HepG2 (cell line): ENCODE results near the gene ZER1. TPM values are rescaled to one million over a fixed set of nuclear protein-coding genes. Genes with fewer than 3 reads are reported as not detected.

Source experiments
- CTCF ChIP-seq: sonication (generic); formaldehyde crosslinking; IDR thresholded peaks from 2 replicates; pipeline ENCODE4 v1.5.0; 2020; ENCODE audit warnings: mild to moderate bottlenecking, missing genetic modification reagents, moderate library complexity
- HCFC1 ChIP-seq: fragments of 150-350 bp; IDR thresholded peaks from 2 replicates; pipeline ENCODE4 v1.6.1; 2014; ENCODE audit warnings: low read depth, low read length
- HNRNPLL ChIP-seq: fragments of 200-400 bp; formaldehyde crosslinking; IDR thresholded peaks from 2 replicates; pipeline ENCODE4 v1.6.1; 2017; ENCODE audit warnings: mild to moderate bottlenecking, low read depth, low read length; ENCODE audit not compliant: poor library complexity, severe bottlenecking
- HOXA5 ChIP-seq: sonication (generic); formaldehyde crosslinking; IDR thresholded peaks from 2 replicates; pipeline ENCODE4 v1.4.0; 2020; ENCODE audit warnings: missing genetic modification reagents
- NCOA1 ChIP-seq: sonication (generic); formaldehyde crosslinking; IDR thresholded peaks from 2 replicates; pipeline ENCODE4 v1.9.0; 2021; ENCODE audit warnings: missing genetic modification reagents
- NCOR1 ChIP-seq: fragments of 200-600 bp; sonication (generic); IDR thresholded peaks from 2 replicates; pipeline ENCODE4 v1.7.0; 2017; ENCODE audit warnings: antibody characterized with exemption, low read length, borderline replicate concordance
- NR3C1 ChIP-seq: sonication (generic); formaldehyde crosslinking; IDR thresholded peaks from 2 replicates; pipeline ENCODE4 v1.4.0; 2020; ENCODE audit warnings: missing genetic modification reagents
- POLR2G ChIP-seq: fragments of 200-400 bp; formaldehyde crosslinking; IDR thresholded peaks from 2 replicates; pipeline ENCODE4 v1.6.1; 2018; ENCODE audit warnings: mild to moderate bottlenecking, low read depth, low read length, moderate library complexity
- REPIN1 ChIP-seq: sonication (generic); formaldehyde crosslinking; IDR thresholded peaks from 2 replicates; pipeline ENCODE4 v1.8.0; 2022; ENCODE audit warnings: missing genetic modification reagents, low read depth, mild to moderate bottlenecking, borderline replicate concordance
- SMAD9 ChIP-seq: sonication (generic); formaldehyde crosslinking; IDR thresholded peaks from 2 replicates; pipeline ENCODE4 v1.5.1; 2020; ENCODE audit warnings: mild to moderate bottlenecking, missing genetic modification reagents
- TEF ChIP-seq: sonication (generic); formaldehyde crosslinking; IDR thresholded peaks from 2 replicates; pipeline ENCODE4 v1.5.0; 2020; ENCODE audit warnings: missing genetic modification reagents
- ZNF232 ChIP-seq: sonication (generic); formaldehyde crosslinking; IDR thresholded peaks from 2 replicates; pipeline ENCODE4 v1.4.0; 2020; ENCODE audit warnings: missing genetic modification reagents, borderline replicate concordance
- ZSCAN12 ChIP-seq: sonication (generic); formaldehyde crosslinking; IDR thresholded peaks from 2 replicates; pipeline ENCODE4 v1.9.0; 2021; ENCODE audit warnings: mild to moderate bottlenecking, missing genetic modification reagents
- polyA plus RNA-seq, 8 experiments: library from polyadenylated mRNA; depleted of rRNA in 3 of 8; stranded (reverse) in 7 of 8; unstranded in 1 of 8; fragments of >200 nt; fragmentation: Illumina TruSeq in 4 of 8; extraction: Trizol in 4 of 8; gene quantifications; 2 replicates each; pipeline versions ENCODE4 v1.2.1 to v1.2.3, GENCODE V29; 2011 to 2016; ENCODE audit warnings: low read depth in 4 of 8, missing spikeins in 1 of 8, mixed read lengths in 1 of 8; ENCODE audit not compliant: insufficient read depth in 1 of 8
- total RNA-seq, 5 experiments: library from RNA; depleted of rRNA; stranded (reverse); fragments of >200 nt; fragmentation: Illumina TruSeq; extraction: Trizol; gene quantifications; 2 replicates each; pipeline ENCODE4 v1.2.3, GENCODE V29; 2016; ENCODE audit warnings: low read depth in 1 of 5
- TF ChIP-seq, protein P1 (sequence below): sonication (generic); formaldehyde crosslinking; IDR thresholded peaks from 2 replicates; pipeline ENCODE4 v1.4.0; 2020; ENCODE audit warnings: mild to moderate bottlenecking, missing genetic modification reagents
- TF ChIP-seq, protein P2 (sequence below): sonication (generic); formaldehyde crosslinking; IDR thresholded peaks from 2 replicates; pipeline ENCODE4 v1.5.1; 2020; ENCODE audit warnings: missing genetic modification reagents, mild to moderate bottlenecking, borderline replicate concordance
- TF ChIP-seq, protein P3 (sequence below): sonication (generic); formaldehyde crosslinking; IDR thresholded peaks from 2 replicates; pipeline ENCODE4 v1.4.0; 2020; ENCODE audit warnings: mild to moderate bottlenecking, missing genetic modification reagents
- TF ChIP-seq, protein P4 (sequence below): sonication (generic); formaldehyde crosslinking; IDR thresholded peaks from 2 replicates; pipeline ENCODE4 v1.4.0; 2020; ENCODE audit warnings: missing genetic modification reagents, borderline replicate concordance

The ZER1 gene
- total and polyA plus RNA-seq, 2 of the 13 experiments (the other 11 are each of a cell fraction or from before 2014, with no cell fraction given), result 7.7 to 40.0 TPM

DNA sequence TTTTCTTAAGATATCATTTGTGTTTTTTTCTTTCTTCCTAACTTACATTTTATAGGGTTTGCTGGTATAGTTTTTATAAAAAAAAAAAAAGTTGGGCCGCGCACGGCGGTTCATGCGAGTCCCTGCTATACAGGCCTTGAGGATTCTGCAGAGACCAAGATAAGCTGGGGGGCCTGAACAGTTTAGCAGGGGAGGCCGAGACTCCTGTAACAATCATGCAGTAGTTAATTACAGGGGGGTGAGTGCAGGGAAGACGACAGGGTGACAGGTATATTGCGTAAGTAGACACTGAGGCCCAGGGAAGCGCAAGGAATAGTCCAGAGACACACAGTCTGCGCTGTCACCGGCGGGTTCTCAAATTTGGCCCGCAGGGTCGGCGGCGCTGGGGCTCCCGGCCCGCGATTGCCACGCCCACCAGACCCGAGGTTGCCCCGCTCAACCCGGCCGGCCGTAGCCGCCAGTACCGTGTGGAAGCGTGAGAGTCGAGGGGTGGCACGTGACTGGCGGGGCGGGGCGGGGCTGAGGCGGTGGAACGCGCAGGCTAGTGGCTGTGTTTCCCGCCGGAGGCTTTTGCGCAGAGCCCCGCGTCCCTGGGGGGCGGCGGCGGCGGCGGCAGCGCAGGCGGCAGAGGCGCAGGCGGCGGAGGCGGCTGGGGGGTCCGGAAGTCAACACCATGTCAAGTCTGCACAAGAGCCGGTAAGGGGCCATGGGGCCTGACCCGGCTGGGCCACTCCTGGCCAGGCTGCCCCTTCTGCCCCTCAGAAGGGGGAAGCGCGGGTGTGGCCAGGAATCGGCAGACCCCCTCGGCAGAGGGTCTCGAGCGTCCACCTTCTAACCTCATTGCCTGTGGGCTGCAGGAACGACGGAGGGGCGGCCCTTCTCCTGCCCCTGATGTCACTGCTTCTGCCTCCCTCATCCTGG, 15.2 kb upstream of the ZER1 start, which contains the start of gene TBC1D13 (continued):
- TF ChIP-seq, protein P1, sequence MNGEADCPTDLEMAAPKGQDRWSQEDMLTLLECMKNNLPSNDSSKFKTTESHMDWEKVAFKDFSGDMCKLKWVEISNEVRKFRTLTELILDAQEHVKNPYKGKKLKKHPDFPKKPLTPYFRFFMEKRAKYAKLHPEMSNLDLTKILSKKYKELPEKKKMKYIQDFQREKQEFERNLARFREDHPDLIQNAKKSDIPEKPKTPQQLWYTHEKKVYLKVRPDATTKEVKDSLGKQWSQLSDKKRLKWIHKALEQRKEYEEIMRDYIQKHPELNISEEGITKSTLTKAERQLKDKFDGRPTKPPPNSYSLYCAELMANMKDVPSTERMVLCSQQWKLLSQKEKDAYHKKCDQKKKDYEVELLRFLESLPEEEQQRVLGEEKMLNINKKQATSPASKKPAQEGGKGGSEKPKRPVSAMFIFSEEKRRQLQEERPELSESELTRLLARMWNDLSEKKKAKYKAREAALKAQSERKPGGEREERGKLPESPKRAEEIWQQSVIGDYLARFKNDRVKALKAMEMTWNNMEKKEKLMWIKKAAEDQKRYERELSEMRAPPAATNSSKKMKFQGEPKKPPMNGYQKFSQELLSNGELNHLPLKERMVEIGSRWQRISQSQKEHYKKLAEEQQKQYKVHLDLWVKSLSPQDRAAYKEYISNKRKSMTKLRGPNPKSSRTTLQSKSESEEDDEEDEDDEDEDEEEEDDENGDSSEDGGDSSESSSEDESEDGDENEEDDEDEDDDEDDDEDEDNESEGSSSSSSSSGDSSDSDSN, result peak; percentile 90
- TF ChIP-seq REPIN1, result peak; percentile 96
- peak; percentile 55; the same call in 1 of the 2 replicates for TF ChIP-seq NCOA1
- TF ChIP-seq, protein P2, sequence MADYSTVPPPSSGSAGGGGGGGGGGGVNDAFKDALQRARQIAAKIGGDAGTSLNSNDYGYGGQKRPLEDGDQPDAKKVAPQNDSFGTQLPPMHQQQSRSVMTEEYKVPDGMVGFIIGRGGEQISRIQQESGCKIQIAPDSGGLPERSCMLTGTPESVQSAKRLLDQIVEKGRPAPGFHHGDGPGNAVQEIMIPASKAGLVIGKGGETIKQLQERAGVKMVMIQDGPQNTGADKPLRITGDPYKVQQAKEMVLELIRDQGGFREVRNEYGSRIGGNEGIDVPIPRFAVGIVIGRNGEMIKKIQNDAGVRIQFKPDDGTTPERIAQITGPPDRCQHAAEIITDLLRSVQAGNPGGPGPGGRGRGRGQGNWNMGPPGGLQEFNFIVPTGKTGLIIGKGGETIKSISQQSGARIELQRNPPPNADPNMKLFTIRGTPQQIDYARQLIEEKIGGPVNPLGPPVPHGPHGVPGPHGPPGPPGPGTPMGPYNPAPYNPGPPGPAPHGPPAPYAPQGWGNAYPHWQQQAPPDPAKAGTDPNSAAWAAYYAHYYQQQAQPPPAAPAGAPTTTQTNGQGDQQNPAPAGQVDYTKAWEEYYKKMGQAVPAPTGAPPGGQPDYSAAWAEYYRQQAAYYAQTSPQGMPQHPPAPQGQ (CRISPR knock-in tag), result 0 out of 2 replicates have a peak, but pooled peaks have one; percentile 32
- TF ChIP-seq TEF (CRISPR knock-in tag), result peak; percentile 85; the same call in 1 of the 2 replicates
- TF ChIP-seq HOXA5 (CRISPR knock-in tag), result peak; percentile 95
- TF ChIP-seq HNRNPLL, result peak; percentile 94
- TF ChIP-seq ZSCAN12 (CRISPR knock-in tag), result peak; percentile 80; the same call in 1 of the 2 replicates
- peak; percentile 49 for TF ChIP-seq HCFC1
- peak; percentile 29; the same call in 1 of the 2 replicates for TF ChIP-seq CTCF (CRISPR knock-in tag)
- TF ChIP-seq, protein P3, sequence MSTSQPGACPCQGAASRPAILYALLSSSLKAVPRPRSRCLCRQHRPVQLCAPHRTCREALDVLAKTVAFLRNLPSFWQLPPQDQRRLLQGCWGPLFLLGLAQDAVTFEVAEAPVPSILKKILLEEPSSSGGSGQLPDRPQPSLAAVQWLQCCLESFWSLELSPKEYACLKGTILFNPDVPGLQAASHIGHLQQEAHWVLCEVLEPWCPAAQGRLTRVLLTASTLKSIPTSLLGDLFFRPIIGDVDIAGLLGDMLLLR, result peak; percentile 99
- TF ChIP-seq ZNF232 (CRISPR knock-in tag), result peak; percentile 96
- TF ChIP-seq POLR2G, result peak; percentile 80
- TF ChIP-seq, protein P4, sequence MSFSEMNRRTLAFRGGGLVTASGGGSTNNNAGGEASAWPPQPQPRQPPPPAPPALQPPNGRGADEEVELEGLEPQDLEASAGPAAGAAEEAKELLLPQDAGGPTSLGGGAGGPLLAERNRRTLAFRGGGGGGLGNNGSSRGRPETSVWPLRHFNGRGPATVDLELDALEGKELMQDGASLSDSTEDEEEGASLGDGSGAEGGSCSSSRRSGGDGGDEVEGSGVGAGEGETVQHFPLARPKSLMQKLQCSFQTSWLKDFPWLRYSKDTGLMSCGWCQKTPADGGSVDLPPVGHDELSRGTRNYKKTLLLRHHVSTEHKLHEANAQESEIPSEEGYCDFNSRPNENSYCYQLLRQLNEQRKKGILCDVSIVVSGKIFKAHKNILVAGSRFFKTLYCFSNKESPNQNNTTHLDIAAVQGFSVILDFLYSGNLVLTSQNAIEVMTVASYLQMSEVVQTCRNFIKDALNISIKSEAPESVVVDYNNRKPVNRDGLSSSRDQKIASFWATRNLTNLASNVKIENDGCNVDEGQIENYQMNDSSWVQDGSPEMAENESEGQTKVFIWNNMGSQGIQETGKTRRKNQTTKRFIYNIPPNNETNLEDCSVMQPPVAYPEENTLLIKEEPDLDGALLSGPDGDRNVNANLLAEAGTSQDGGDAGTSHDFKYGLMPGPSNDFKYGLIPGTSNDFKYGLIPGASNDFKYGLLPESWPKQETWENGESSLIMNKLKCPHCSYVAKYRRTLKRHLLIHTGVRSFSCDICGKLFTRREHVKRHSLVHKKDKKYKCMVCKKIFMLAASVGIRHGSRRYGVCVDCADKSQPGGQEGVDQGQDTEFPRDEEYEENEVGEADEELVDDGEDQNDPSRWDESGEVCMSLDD, result 0 out of 2 replicates have a peak, but pooled peaks have one; percentile 45
- no peak for TF ChIP-seq NR3C1
- TF ChIP-seq SMAD9 (CRISPR knock-in tag), result no peak
- TF ChIP-seq NCOR1, result peak; percentile 31; the same call in 1 of the 2 replicates
